Left ventricle myocardium inferior (tissue), 1 donor: Measurements from ENCODE around the gene SOD1. TPM values are rescaled to one million over a fixed set of nuclear protein-coding genes. Genes with fewer than 3 reads are reported as not detected.

ENCODE experiments used
- DNase-seq: peaks from one replicate; pipeline ENCODE4 v3.0.0-alpha.2; 2020
- H3K27ac ChIP-seq: fragments of 200-600 bp; replicated peaks from 2 replicates; pipeline ENCODE4 v1.8.0; 2021
- H3K27me3 ChIP-seq: fragments of 200-600 bp; 2 replicates; pipeline ENCODE4 v1.8.0; 2021; ENCODE audit warnings: low read depth
- H3K36me3 ChIP-seq: fragments of 200-600 bp; 2 replicates; pipeline ENCODE4 v1.8.0; 2021
- H3K4me1 ChIP-seq: fragments of 200-600 bp; 2 replicates; pipeline ENCODE4 v1.8.0; 2021
- H3K4me3 ChIP-seq: fragments of 200-600 bp; 2 replicates; pipeline ENCODE4 v1.8.0; 2021; ENCODE audit warnings: mild to moderate bottlenecking, moderate library complexity
- H3K9me3 ChIP-seq: fragments of 200-600 bp; replicated peaks from 2 replicates; pipeline ENCODE4 v1.8.0; 2021
- intact Hi-C: fragments of 100-400 bp; cut with micrococcal nuclease; formaldehyde crosslinking; loops from one replicate; pipeline ENCODE4 v1.11.0; 2022
- total RNA-seq: library from RNA; stranded (reverse); fragmentation: NEBNext Ultra II Directional; extraction: Animal tissue kit (Norgen Biotek cat#: 25700); gene quantifications from one replicate; pipeline ENCODE4 v1.2.1, GENCODE V29; 2021
- TF ChIP-seq, protein P1 (sequence below): fragments of 200-600 bp; IDR thresholded peaks from 2 replicates; pipeline ENCODE4 v1.8.0; 2021; ENCODE audit warnings: antibody characterized with exemption, mild to moderate bottlenecking, borderline replicate concordance
- donor health status: DM: no; HTN: yes; CAD: no; lungs with severe emphysema.

The SOD1 gene
- total RNA-seq, 1 donor from 2014 or later: 421 TPM

DNA sequence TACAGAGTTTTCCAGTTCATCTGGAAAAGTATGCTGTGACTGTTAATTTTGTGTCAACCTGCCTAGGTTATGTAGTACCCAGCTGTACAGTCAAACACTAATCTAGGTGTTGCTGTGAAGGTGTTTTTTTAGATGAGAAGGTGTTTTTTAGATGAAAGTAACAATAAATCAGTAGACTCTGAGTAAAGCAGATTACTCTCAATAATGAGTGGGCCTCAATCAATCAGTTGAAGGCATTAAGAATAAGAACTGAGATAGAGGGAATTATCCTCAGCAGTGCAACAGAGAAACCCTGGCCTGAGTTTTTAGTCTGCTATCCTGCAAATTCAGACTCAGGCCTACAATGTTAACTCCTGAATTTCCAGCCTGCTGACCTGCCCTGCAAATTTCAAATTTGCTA is 39.0 kb downstream of the SOD1 start:
- Histone ChIP-seq H3K27me3 (no peaks in the 10 kb centered on the region), H3K36me3 (peaks cover 90% of the 10 kb centered on the region), H3K27ac (no peak overlapping the region), H3K4me3 (no peak overlapping the region), H3K4me1 (no peaks in the 10 kb centered on the region), H3K9me3 (no peaks in the 10 kb centered on the region)
- intact Hi-C loops: no loop called here
- TF ChIP-seq, protein P1, sequence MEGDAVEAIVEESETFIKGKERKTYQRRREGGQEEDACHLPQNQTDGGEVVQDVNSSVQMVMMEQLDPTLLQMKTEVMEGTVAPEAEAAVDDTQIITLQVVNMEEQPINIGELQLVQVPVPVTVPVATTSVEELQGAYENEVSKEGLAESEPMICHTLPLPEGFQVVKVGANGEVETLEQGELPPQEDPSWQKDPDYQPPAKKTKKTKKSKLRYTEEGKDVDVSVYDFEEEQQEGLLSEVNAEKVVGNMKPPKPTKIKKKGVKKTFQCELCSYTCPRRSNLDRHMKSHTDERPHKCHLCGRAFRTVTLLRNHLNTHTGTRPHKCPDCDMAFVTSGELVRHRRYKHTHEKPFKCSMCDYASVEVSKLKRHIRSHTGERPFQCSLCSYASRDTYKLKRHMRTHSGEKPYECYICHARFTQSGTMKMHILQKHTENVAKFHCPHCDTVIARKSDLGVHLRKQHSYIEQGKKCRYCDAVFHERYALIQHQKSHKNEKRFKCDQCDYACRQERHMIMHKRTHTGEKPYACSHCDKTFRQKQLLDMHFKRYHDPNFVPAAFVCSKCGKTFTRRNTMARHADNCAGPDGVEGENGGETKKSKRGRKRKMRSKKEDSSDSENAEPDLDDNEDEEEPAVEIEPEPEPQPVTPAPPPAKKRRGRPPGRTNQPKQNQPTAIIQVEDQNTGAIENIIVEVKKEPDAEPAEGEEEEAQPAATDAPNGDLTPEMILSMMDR: no peak
- DNase-seq: no peak

DNA sequence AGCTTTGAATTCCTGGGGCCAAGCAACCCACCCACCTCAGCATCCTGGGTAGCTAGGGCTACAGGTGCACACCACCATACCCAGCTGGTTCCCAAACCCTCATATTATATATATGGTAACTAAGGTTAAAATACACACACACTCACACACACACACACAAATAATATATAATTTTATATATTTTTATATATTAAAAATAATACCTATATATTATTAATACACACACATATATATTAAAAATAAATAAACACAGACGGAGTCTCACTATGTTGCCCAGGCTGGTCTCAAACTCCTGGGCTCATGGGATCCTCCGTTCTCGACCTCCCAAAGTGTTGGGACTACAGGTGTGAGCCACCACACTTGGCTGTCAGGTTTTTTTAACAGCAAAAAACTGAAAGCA is 40.5 kb downstream of the SOD1 start:
- DNase-seq: no peak

DNA sequence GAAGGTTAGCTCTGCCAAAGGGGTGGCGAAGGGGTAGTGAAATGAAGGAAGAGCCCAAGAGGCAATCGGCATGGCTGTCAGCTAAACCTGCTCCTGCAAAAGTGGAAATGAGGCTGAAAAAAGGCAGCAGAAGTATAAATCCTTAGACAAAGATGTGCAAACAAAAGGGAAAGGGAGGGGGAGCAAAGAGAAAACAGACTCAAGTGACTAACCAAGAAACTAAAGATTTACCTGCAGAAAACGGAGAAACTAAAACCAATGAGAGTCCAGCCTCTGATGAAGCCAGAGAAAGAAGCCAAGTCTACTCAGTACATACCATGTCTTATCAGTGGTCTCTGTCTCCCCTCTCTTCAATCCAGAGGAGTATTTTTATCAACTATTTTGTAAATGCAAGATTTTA is 47.1 kb downstream of the SOD1 start:
- Histone ChIP-seq H3K9me3 (no peaks in the 10 kb centered on the region), H3K4me1 (peaks cover 39% of the 10 kb centered on the region), H3K27me3 (no peaks in the 10 kb centered on the region), H3K27ac (no peak overlapping the region), H3K36me3 (peaks cover 12% of the 10 kb centered on the region), H3K4me3 (no peak overlapping the region)
- TF ChIP-seq, protein P1: no peak
- no peak for DNase-seq
- intact Hi-C loops: no loop called here

More for the DNA sequence above, 40.5 kb downstream of the SOD1 start:
- peaks cover 75% of the 10 kb centered on the region for H3K36me3 ChIP-seq
- no peaks in the 10 kb centered on the region for H3K9me3 ChIP-seq
- H3K27ac ChIP-seq: no peak overlapping the region
- H3K4me1 ChIP-seq: peaks cover 4% of the 10 kb centered on the region
- no peaks in the 10 kb centered on the region for H3K27me3 ChIP-seq
- TF ChIP-seq, protein P1: no peak
- intact Hi-C loops: no loop called here
- no peak overlapping the region for H3K4me3 ChIP-seq

DNA sequence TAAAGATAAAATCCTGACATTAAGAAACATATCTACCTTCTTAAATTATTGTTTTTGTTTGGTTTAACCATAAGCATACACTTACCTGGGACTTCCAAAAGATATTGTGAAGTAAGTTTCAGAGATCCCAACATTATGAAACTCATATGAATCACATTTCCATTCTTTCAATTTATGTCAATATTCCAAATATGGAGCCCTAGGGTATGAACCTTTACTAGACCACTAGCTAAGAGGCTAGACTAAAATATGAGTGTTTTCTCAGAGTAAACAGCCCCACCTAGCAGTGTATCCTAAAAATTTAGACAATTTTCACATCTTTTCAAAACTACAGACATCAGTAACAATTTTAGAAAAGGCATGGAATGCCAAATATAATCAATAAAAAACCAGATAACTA is 48.0 kb downstream of the SOD1 start:
- Histone ChIP-seq H3K36me3 (peaks cover 3% of the 10 kb centered on the region), H3K4me1 (peaks cover 46% of the 10 kb centered on the region), H3K27ac (no peak overlapping the region), H3K4me3 (no peak overlapping the region), H3K27me3 (no peaks in the 10 kb centered on the region), H3K9me3 (no peaks in the 10 kb centered on the region)
- TF ChIP-seq, protein P1: no peak
- intact Hi-C loops: no loop called here
- no peak for DNase-seq

DNA sequence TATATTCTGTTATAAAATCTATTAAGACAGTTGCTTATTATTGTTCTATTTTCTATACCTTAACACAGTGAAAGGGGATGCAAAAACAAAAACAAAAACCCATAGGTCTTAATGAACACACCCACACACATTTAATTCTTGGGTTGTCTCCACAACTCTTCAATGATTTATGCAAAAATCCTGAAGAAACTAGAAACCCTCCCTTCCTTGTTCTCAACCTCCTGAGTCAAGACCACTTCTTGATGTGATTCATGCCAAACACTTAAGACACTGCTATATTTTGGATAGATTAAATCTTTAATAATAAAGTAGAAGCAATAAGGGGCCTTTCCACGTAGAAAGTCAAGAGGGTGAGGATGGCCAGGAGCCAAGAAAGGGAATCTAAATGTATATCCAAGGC is 49.0 kb downstream of the SOD1 start:
- H3K27me3 ChIP-seq: no peaks in the 10 kb centered on the region
- TF ChIP-seq, protein P1: no peak
- DNase-seq: no peak
- H3K36me3 ChIP-seq: no peaks in the 10 kb centered on the region
- no peaks in the 10 kb centered on the region for H3K9me3 ChIP-seq
- H3K4me1 ChIP-seq: peaks cover 52% of the 10 kb centered on the region
- intact Hi-C loops: no loop called here
- H3K4me3 ChIP-seq: no peak overlapping the region
- no peak overlapping the region for H3K27ac ChIP-seq

DNA sequence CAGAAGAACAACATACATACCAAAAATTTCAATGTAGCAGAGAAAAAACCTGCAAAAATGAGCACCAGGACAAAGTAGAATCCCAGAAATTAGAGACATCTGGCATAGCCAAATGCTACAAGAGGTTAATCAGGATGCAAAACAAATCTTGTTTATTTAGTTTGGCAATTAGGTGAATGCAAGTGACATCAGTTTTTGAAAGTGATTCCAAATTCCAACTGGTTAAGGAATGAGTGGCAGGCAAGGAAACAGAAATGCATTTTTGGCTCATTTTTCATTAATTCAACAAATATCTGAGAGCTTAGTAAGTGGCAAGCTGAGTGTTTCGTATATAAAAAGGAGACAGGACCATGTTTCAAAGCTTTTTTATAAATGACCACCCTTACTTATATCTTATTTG is 51.1 kb downstream of the SOD1 start:
- intact Hi-C loops: no loop called here
- TF ChIP-seq, protein P1: no peak
- Histone ChIP-seq H3K27ac (no peak overlapping the region), H3K9me3 (no peaks in the 10 kb centered on the region), H3K4me1 (peaks cover 69% of the 10 kb centered on the region), H3K4me3 (no peak overlapping the region), H3K27me3 (no peaks in the 10 kb centered on the region), H3K36me3 (no peaks in the 10 kb centered on the region)
- DNase-seq: no peak
